Epidermal melanocyte (primary cell): ENCODE results near the gene KCTD5.
"Not testable (repeated sequence)": the region's sequence is repeated elsewhere in the genome, so short reads cannot be mapped to it uniquely, and the experiment has no call there.

Experiments used
- DNase-seq: peaks from one replicate; pipeline ENCODE4 v3.0.0; 2011; ENCODE audit warnings: low spot score; ENCODE audit not compliant: insufficient read length

KCTD5 gene

DNA sequence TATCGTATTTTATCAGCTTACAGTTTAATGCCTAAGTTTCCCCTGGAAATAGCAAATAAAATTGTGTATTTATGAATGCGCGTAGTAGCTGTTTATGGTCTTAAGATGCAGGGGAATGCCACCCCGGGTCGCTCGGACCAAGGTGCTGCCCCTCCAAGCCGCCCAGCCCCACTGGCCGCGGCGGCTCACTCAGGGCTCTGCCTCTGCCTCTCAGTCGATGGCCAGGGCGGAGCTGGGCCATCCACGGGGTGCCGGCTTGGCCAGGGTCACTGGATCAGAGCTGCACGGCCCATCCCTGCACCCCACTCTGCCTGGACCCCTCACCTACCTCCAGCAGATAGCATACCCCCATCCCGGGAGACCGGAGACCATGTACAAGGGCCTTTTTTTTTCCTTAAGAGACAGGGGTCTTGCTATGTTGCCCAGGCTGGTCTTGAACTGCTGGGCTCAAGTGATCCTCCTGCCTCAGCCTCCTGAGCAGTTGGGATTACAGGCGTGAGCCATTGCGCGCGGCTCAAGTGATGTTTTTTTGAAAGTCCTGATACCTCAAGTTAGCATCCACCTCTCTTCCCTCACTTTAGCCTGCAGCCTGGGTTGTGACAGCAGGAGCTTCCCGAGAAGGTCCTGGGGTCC lies 26.7 kb downstream of the KCTD5 start:
- no peak for DNase-seq

DNA sequence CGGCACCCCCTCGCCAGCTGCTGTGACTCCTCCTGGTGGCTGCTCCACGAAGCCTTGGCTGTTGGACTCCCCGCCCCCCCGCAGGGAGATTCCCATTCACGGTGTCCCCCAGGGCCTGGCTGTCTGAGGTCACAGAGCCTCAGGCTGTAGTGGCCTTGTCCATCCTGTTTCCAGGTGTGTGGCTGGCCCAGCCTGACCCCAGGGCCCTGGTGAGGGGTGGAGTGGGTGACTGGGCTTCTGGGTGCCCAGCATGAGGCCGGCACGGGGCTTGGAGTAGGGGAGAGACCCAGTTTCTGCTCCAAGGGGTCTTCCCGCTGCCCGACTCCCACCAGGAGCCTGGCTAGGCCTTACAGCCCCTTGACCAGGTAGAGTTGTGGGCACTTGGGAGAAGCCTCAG lies 27.3 kb downstream of the KCTD5 start:
- no peak for DNase-seq

DNA sequence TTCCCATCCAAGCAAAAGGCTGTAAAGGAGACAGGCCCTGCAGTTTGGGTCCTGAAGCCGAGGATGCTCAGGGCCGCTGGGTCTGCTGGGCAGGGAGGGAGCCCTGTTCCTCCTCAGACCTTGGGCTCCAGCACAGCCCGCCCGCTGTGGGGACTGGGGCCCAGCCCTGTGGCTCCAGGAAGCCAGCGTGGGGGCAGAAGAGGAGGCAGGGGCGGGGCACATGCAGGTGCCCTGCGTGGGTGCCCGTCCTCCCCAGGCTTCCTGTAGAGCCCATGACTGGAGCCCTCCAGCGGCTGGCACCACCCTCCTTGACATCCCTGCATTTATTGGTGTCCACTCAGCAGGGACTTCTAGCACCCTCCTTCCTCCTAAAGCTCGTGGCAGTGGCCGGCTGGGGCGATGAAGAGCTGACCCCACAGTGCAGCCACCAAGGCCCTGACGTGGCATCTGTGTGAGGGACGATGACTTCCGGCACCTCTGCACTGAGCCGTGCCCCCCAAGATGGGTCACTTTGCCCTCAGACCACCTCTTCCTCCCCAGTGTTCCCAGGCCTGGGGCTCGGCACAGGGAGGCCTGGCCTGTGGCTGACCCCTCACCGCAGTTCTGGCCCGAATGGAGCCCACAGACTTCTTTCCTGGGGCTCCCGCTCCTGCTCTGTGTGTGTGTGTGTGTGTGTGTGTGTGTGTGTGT lies 27.8 kb downstream of the KCTD5 start:
- DNase-seq: no peak

DNA sequence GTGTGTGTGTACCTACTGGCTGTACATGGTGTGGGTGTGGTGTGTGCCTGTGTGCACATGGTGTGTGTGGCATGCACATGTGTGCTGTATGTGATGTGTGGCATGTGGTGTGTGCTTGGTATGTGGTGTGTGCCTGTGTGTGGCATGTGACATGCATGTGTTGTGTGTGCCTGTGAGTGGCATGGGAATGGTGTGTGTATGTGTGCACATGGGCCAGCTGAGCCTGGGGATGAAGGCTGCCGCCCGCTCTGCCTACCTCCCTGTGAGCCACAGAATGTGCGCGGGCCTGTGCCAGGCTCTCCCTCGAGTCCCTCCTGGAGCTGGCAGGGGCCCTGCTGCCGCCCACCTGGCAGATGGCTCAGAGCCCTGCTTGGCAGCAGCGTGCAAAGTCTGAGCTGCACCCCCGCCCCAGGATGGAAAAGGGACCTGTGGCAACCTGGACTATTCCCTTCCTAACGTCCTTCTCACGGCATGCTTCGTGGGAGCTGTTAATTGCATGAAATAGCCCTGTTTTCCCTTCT lies 28.4 kb downstream of the KCTD5 start:
- DNase-seq: no peak

DNA sequence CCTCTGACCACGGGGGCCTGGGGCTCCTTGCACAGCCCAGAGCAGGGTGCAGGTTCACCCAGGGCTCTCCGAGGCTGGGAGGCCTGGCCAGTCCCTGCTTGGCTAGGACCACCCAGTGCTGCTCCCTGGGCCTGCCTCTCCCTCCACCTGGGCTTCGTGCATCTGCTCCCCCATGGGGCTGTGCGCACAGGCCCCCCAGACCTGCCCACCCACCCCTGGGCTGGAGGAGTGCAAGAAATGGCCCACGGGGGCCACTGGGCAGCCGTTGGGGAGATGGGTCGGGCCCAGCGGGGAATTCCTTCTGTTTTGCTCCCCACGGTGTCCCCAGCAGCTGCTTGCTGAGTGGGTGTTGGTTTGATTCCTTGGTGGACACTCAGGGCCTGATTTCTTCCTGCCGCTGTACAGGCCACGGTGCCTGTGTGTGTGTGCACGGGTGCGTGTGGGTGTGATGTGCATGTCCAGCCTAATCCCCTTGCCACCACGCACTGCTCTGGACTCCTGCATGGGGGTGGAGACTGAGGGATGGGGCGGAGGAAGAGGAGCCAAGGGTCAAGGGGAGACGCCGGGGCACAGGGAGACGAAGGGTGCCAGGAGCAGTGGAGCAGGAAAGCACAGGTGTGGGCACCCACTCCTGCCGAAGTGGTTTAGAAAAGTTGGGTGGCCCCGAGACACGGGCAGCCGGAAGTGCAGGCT lies 29.2 kb downstream of the KCTD5 start:
- no peak for DNase-seq

DNA sequence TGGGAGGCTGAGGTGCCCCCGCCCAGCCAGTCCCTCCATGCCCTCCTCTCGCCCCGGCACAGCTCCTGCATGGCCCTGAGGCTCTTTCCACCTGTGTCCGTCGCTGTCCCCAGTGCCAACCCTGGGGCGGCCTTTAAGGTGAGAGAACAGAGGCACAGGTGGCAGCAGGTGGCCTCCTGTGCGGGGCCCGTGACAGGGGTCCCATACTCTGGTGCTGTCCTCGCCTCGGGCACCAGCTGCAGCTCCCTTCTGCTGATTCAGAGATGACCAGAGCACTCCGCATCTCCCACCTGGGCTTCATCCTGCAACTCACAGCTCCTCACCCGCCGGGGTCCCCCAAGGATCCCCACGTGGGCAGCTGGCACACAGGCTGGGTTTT lies 29.7 kb downstream of the KCTD5 start:
- no peak for DNase-seq

DNA sequence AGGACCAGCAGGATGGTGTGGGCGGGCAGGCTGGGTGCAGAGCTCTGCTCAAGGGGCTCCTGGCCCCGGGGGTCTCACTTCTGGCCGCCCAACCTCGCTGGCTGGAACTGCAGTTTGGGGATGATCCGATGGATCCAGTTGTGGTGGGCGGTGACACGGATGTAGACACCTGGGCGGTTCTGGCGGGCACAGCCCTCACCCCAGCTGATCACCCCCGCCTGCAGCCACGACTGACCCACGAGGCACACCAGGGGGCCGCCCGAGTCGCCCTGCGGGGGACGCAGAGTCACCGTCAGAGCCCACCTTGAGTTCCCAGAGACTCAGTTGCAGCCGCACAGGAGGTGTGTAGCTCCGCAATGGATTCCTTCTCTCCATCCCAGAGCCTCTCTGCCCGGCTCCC lies 30.2 kb downstream of the KCTD5 start:
- DNase-seq: no peak

DNA sequence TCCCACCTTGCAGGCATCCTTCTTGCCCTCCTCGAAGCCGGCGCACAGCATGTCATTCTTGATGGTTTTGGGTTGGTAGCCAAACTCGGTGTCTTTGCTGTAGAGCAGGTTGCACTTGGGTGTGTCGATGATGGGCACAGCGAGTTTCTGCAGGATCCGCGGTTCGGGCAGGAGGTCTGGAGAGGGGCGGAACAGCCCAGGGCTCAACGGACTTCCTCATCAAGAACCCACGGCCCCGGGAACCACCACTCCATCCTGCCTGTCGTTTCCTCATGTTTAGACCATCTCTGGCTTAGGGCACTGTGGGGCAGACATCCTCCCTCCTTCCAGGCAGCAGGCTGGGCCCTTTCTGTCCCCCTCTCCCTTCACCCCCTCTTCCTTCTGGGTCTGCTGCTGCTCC lies 31.2 kb downstream of the KCTD5 start:
- DNase-seq: no peak

DNA sequence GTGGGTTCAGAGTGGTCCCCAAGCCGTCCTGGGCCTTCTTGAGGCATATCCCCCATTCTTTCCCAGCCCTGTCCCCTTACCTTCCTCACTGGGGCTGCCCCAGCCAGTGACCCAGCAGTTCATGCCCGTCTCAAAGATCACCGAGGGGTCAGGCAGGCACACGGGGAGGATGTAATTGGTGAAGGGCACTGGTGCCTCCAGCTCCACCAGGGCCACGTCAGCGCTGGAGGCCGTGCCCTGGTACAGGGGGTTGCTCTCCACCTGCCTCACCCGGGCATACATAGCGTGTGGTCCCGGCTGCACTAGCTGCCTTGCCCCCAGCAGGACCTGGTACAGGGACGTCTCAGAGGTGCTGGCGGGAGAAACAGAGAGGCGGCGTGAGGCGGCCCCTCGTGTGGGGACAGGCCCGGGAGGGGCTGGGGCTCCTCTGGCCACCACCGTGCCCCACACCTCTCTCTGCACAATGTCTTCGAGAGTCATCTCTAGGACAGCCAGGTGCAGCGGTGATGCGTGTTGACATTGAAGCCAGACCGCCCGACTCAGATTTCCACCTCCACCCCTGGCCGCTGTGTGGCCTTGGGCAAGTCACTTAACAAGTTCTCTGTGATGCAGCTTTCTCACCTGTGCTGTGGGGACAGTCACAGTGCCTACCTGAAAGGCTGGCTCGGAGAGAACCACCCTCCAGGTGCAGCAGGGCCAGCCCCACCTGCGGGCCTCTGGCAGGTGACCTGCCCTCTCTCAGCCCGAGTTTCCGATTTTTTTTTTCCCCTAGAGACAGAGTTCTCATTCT lies 31.9 kb downstream of the KCTD5 start:
- no peak for DNase-seq

DNA sequence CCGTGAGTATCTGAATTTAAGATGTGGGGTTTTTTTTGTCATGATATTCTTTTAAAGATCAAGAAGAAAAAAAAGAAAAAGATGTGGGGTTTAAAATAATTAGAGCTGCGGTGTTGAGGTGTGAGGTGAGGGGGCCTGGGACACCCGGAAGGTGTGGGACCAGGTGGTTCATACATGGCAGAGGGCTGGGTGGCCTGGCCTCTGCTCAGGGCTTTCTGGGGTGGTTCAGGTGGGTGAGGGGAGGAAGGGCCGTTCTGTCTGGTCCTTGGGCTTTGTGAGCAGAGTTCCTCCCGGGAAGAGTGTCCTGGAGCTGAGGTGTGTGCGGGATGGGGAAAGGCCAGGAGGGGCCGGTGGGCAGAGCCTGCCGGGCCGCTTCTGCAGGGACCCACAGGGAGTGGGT lies 32.7 kb downstream of the KCTD5 start:
- DNase-seq: no peak

DNA sequence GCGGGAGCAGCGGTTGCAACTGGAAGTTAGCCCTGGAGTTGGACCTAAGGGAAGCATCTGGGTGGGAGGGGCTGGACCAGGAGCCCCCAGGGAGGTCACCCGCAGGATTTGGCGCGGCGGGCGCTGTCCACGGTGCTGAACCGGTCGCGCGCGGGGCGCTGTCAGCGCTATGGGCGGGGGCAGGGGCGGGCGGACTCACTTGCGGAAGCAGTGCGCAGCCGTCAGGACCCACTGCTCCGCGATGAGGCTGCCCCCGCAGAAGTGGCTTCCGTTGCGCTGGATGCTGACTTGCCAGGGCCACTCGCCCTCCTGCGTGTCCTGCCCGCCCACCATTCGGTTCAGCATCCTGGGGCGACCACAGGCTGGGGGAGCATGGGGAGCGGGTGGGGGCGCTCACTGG lies 33.2 kb downstream of the KCTD5 start:
- peak; percentile 68 for DNase-seq

DNA sequence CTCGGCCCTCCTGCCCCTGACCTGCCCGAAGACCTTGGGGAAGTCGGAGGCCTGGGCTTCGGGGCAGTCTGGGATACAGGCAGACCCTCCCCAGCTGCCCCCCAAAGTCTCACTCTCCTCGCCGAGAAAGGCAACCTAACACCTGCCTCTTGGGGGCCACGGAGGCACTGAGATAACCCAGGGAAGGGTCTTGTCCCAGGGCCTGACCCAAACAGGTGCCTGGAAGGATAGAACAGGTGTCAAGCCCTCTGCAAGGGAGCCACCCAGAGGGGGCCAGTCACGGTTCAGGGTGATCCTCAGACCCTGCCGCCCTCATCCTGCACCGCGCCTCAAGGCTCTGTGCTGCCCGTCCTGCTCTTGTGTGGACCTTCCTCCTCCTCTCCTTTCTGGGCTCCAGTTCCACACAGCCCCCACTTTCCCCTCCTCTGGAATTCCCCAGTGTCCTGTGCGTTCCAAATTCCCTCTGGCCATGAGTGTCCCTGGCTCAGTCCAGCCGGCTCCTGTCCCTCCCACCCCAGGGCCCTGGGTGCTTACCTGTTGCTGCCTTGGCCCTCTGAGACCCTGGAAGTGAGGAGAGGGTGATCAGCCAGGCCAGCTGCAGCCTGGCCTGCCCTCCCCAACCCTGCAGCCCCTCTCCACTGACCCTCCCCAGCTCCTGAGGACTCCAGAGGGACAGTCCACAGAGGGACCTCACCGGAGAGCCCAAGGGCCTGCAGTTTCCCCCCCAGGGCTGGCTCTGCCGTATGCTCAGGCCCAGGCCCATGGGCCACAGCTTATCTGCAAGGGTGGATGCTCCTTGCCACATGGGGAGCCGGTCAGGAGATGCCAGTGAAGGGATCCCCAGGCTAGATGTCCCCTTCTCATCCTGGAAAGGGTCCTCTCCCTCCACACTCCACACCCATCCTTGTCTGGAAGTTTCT lies 33.9 kb downstream of the KCTD5 start:
- no peak for DNase-seq

DNA sequence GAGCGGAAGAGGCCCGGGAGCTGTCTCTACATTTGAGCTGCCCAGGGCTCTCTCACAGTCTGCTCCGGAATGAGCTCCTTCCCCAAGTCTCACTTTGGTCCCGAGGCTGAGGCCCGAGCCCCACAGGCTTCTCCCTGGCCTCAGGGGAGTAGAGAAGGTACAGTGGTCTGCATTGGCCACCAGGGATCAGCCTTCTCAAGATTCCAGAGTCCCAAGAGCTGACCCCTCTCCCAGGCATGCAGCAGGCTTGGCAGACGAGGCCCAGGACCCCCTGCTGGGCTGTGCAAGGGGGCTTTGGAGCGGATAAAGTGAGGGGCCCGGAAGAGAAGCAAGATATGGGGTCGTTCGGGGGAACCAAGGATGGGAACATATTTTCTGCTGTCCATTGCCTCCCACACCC lies 34.6 kb downstream of the KCTD5 start:
- no peak for DNase-seq

DNA sequence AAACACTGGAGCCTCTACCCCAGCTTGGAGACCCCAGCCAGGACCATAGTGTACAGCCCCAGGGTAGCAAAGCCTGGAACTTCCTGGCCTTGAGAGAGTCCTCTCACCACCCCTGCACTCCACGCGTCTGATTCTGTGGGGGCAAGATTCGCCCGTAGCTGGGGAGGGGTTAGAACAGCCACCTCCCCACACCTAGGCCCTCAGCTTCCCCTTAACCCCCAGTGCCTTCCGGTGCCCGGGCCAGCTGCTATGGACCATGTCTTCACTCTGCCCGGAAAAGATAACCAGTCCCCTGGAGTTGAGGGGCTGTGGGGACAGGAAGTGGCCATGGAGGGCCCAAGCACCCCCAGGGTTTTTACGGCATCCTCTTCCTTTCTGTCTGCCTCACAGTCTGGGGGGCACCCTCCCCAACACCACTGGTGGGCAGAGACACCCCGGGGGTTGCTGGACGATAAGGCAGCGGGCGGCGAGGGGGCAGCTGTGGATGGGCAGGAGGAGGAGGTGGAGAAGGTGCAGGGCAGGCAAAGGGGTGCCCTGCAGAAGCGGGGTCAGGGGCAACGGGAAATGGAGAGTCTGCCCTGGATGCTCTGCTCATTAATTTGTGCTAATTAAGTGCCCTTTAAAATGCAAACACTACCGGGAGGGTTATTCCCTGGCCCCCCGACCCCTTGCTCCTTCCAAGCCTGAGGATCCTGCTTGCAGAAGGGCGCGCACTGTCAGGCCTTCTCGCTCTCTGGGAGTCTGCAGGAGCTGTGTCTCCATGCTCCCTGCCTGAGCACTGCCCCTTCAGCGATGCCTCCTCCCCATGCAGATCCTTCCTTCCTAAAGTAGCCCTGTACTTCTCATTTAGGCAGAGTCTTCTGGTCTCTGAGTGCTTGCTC lies 35.3 kb downstream of the KCTD5 start:
- no peak for DNase-seq

DNA sequence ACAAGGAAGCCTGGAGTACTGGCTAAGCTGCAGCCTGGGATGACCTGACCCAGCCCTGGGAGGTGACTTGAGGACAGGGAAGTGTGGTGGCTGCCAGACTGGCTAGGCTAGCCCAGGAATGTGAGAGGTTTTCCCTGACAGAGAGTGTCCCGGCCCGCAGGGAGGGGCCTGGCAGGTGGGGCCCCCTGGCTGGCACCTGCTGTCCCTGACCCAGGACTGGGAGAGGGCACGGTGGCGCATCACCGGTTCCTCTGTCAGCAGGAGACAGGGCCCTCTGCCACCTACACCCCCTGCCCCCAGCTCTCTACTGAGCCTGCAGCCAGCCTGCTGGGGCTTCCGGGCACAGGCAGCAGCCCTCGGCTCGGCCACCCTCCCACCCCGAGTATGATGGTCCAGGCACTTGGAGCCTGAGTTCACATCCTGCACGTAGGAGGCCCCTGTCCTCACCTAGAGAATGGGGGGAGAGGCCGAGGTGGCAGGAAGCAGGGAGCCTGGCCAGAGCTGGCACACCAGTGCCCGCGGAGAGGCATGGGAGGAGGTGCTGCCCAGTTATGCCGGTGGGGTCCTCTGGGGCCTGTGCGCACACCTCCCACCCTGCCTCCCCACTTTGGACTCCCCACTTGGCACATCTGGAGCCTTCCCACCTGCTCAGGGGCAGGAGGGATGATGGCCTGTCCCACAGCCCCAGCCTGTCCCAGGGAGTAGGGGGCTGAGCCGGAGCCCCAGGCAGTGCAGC lies 37.2 kb downstream of the KCTD5 start:
- DNase-seq: no peak

DNA sequence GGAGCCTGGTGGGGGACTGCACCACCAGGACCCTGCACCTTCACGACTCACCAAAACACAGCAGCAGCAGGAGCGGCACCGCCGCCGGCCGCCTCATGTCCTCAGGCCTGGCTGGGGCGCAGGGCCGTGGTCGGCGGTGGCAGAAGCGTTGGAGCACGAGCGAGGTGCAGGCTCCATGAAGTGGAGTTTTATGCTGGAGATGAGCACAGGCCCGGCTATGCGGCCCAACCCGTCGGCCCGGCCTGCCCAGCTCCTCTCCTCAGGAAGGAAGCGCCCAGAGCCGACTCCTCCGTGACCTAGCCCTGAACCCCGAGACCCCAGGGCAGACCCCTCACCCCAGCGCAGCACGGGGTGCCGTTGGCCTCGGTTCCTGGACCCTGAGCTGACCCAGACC lies 37.7 kb downstream of the KCTD5 start, which contains the start of gene PRSS27:
Gene PRSS27, minus strand, starts transcription at position 161 of the 394 bp plus-strand sequence. Its CDS starts 64 bp downstream, at position 97.
- no peak for DNase-seq

DNA sequence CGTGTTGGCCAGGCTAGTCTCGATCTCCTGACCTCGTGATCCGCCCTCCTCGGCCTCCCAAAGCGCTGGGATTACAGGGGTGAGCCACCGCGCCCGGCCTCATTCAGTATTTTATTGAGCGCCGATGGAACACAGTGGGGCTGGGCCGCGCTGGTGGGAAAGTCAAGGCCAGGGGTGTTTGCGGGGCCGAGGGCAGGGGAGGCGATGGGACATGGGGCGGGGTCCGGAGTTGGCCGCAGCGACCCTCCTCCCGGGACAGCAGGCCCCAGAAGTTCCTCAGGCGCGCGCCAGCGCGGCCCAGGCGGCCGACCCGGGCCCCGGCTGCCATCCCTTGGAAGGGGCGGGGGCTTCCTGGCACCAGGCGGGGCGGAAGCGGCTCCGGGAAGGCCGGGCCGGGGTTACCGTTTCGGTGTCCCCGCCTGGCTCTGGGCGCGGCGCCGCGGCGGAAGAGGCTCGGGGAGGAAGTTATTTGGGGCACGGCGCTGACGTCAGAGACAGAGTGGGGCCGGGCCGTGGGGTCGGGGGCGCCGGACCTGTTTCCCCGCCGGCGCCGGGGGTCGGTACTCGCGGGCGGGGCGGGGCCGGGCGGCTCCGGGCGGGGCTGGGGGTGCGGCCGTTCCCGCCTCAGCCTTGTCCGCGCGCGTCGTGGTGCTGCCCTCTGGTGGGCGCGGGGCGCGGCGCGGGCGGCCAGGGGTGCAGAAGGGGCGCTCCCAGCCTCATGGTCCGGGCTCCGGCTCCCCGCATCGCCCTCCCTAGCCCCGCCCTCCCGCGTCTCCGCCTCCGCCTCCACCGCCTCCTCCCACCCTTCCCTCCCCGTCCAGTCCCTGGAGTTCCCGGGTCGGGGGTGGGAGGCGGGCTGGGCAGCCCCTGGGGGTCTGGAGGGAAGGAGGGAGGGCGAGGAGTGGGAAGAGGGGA lies 38.7 kb downstream of the KCTD5 start:
- peak; percentile 88 for DNase-seq

DNA sequence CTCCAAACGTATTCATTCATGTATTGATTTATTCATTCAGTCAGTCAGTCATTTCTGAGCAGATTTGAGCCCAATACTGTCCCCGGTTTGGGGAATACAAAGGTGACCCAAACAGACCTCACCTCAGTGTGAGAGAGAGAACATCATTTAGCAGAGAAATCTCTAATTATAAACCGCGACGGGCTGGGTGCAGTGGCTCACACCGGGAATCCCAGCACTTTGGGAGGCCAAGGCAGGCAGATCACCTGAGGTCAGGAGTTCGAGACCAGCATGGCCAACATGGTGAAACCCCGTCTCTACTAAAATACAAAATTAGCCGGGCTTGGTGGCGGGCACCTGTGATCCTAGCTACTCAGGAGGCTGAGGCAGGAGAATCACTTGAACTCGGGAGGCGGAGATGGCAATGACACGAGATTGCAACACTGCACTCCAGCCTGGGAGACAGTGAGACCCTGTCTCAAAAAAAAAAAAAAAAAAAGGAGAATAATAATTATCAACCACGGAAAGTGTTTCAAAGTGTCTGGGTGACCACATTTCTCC lies 39.4 kb downstream of the KCTD5 start:
- DNase-seq: not testable (repeated sequence)
